ENCODE results near the gene SARS2.
"Not testable (repeated sequence)": the region's sequence is repeated elsewhere in the genome, so short reads cannot be mapped to it uniquely, and the experiment has no call there.

Gene SARS2

DNA sequence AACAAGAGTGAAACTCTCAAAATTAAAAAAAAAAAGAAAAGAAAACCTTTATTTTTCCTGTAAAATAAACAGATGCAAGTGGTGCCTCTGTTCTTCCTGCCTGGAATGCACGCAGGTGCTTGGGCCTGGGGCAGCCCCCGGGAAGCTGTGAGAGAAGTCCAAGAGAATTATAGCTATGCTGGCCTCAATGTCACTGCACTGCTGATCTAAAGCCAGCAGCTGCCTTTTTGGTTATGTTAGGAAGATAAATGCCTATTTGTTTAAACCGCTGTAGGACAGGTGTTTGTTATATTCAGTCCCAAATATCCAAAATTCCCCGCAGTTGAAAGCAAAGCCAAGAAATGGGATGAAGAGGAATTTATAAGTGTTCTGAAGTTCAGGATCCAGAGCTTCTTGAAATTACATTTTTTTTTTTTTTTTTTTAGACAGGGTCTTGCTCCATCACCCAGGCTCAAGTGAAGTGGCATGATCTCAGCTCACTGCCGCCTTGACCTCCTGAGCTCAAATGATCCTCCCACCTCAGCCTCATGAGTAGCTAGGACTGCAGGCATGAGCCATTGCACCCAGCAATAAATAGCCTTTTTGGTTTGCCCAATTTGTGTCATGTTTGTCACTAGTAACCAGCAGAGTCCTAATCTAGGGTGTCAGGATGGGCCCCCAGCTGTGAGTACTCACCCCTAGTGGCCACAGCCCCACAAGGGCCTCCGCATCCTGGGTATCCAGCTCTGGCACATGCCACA, 54.7 kb downstream of the SARS2 start:
- Mint-ChIP-seq H3K9me3 (no peaks in the 10 kb centered on the region), H3K4me3 (no peak overlapping the region), H3K27ac (peak overlapping the region; percentile 100), H3K27me3 (no peaks in the 10 kb centered on the region), H3K36me3 (peaks cover 33% of the 10 kb centered on the region), H3K4me1 (peaks cover 56% of the 10 kb centered on the region)
- no peak for ATAC-seq

GRCh38 chr19:38873400-38873799, 57.2 kb downstream of the SARS2 start:
- Mint-ChIP-seq H3K36me3 (peaks cover 45% of the 10 kb centered on the region), H3K27ac (peak overlapping the region; percentile 64), H3K4me1 (peaks cover 69% of the 10 kb centered on the region)
- not testable (repeated sequence) for H3K9me3 Mint-ChIP-seq, H3K4me3 Mint-ChIP-seq, H3K27me3 Mint-ChIP-seq, ATAC-seq

GRCh38 chr19:38870612-38871011, 60.0 kb downstream of the SARS2 start:
- peak overlapping the region; percentile 77 for H3K4me3 Mint-ChIP-seq
- H3K36me3 Mint-ChIP-seq = peaks cover 42% of the 10 kb centered on the region
- peak overlapping the region; percentile 84 for H3K27ac Mint-ChIP-seq
- ATAC-seq = no peak
- H3K27me3 Mint-ChIP-seq = no peaks in the 10 kb centered on the region
- H3K4me1 Mint-ChIP-seq = peaks cover 54% of the 10 kb centered on the region
- no peaks in the 10 kb centered on the region for H3K9me3 Mint-ChIP-seq

DNA sequence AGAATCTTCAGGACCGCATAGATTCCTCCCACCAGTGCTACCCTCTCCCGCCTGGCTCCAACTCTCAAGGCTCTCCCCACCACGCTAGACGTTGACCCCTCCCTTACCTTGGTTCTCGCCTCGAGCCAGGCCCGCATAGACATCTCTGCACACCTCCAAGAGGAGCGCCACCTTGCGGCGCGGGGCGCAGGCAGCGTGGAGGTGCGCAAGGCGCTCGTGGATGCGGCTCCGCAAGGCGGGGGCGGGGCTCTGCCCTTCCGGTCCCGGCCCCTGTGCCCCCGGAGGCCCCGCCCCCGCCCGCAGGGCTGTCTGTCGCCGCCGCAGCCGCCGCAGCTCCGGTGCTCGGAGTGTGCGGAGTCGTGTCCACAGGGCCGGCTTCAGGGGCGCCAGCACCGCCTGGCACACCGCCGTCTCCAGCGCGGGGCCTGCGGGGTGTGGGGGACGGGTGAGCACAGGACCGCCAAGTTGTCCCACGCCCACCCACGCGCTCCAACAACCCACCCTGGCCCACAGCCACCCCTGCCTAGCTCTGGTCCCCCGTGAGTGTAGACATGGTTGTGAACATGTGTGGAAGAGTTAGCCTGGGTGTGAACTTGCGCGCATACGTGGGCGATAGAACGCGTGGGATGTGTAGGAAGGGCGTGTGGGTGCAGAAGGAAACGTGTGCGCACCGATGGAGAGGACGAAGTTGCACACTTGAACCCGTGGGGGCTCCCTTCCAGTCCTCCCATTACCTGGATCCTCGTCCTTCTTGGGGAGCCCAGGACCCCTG, 60.5 kb downstream of the SARS2 start:
- Mint-ChIP-seq H3K36me3 (peaks cover 43% of the 10 kb centered on the region), H3K4me1 (peaks cover 60% of the 10 kb centered on the region), H3K4me3 (peak overlapping the region; percentile 77), H3K9me3 (no peaks in the 10 kb centered on the region), H3K27ac (peak overlapping the region; percentile 84), H3K27me3 (no peaks in the 10 kb centered on the region)
- peak; percentile 93 for ATAC-seq

- no peaks in the 10 kb centered on the region for H3K9me3 Mint-ChIP-seq
- peak overlapping the region; percentile 84 for H3K27ac Mint-ChIP-seq
- ATAC-seq = peak; percentile 61
- H3K36me3 Mint-ChIP-seq = peaks cover 43% of the 10 kb centered on the region
- peaks cover 67% of the 10 kb centered on the region for H3K4me1 Mint-ChIP-seq
- no peaks in the 10 kb centered on the region for H3K27me3 Mint-ChIP-seq
- peak overlapping the region; percentile 77 for H3K4me3 Mint-ChIP-seq
Measured at GRCh38 chr19:38869160-38869835, 61.3 kb downstream of the SARS2 start.

DNA sequence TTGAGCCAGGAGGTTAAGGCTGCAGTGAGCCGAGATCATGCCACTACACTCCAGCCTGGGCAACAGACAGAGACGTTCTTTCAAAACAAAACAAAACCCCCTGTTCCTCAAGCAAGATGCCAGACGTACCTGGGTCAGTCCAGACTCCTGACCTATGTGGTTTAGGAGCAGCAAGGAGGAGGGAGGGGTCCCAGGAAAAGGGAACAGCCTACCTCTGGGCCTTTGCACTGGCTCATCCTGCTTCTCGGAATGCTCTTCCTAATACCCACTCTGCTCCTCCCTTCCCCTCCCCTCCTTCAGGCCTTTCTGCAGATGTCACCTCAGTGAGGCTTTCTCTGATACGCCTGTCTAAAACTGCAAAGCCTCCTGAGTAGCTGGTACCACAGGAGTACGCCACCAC, 62.0 kb downstream of the SARS2 start:
- Mint-ChIP-seq H3K36me3 (peaks cover 37% of the 10 kb centered on the region), H3K27ac (peak overlapping the region; percentile 84), H3K4me1 (peaks cover 66% of the 10 kb centered on the region), H3K4me3 (peak overlapping the region; percentile 77), H3K9me3 (no peaks in the 10 kb centered on the region), H3K27me3 (no peaks in the 10 kb centered on the region)
- no peak for ATAC-seq

DNA sequence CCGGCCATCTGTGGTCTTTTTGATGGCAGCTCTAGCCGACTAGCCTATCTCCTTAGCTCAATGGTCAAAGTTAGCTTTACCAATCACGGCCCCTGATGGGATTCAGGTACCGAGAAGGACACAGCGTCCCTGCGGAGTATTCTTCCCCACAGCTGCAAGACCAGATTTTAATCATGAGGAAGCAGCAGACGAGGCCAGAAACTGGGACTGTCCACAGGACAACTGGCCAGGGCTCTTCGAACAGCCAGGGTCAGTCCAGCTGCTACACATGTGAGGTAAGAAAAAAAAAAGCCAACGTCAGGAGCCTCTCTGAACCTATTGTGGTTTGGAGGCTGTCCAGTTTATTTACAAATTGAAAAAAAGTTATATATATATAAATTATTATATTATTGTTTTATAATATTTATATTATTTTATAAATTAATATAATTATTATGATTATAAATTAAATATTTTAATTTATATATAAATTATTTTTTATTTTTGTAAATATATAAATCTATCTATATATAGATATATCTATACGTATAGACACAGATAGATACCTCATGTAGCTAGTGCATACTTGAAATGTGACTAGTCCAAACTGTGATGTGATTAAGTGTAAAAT, 63.3 kb downstream of the SARS2 start:
- peaks cover 30% of the 10 kb centered on the region for H3K36me3 Mint-ChIP-seq
- H3K27ac Mint-ChIP-seq = peak overlapping the region; percentile 97
- H3K4me1 Mint-ChIP-seq = peaks cover 68% of the 10 kb centered on the region
- no peaks in the 10 kb centered on the region for H3K27me3 Mint-ChIP-seq
- H3K9me3 Mint-ChIP-seq = no peaks in the 10 kb centered on the region
- no peak overlapping the region for H3K4me3 Mint-ChIP-seq
- ATAC-seq = no peak
